HG03139 (cell line): ENCODE data around the gene SMIM21.

Experiments
- ATAC-seq: cut with Tn5 transposase; IDR thresholded peaks from one replicate; pipeline ENCODE4 v1.9.1; 2021; ENCODE audit not compliant: unreplicated experiment

SMIM21 gene

GRCh38 chr18:75427603-75428002 is at the start of gene SMIM21:
SMIM21 (minus strand) TSS chr18:75427703; CDS start chr18:75427563, 140 bp downstream.
- no peak for ATAC-seq

DNA sequence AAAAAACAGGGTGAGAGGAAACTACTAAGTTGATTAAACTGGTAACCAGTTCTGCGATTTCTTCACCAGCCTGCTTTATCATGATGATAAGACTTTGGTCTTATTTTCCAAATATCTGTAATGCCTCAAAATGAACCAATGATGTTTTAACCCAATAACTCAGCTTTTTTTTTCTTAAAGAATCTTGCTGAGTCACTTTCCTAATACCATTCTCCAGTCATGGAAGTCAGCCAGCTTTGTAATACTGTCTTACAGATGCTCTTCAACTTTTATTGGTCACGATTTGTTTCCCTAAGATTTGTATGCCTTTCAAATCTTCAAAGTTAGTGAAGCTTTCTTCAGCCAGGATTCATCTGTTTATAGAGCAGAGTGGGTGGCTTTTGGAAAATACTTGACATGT is 47.7 kb upstream of the SMIM21 start:
- no peak for ATAC-seq

DNA sequence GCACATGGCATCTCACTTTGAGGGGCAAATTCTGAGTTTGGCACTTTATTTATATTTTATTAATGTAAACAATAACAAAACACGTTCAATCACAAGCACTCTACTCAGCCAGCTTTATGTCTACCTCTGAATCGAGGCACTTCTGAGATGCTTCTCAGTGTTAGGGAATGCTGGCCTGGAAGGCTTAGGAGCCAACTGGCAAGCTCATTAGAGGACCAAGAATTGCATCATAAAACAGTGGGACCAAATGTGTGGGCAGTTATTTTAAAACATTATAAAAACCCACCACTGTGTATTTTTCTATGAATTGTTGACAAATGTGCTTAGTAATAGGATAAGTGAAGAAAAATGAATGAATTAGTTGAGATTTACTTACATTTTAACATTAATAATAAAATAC is 46.8 kb upstream of the SMIM21 start:
- no peak for ATAC-seq

DNA sequence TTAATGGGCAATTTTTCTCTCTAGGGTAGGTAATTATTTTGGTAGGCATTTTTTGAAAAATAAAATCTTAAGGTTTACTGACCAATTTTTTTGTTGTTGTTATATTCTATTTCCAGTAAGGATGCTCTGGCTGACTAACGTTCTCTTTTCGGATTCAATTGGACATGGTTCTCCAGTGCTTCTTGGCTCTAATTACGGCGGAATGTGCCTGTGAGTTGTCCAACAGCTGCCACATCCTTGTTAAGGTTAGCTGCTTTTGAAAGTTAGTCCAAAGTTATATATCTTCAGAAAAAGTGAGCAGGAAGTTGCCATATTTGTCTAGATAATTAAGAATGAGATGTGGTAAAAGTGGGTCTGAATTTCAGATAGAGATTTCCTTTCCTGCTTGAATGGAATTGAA is 45.8 kb upstream of the SMIM21 start:
- no peak for ATAC-seq

- no peak for ATAC-seq
Observed at GRCh38 chr18:75472906-75473305, 45.4 kb upstream of the SMIM21 start.

DNA sequence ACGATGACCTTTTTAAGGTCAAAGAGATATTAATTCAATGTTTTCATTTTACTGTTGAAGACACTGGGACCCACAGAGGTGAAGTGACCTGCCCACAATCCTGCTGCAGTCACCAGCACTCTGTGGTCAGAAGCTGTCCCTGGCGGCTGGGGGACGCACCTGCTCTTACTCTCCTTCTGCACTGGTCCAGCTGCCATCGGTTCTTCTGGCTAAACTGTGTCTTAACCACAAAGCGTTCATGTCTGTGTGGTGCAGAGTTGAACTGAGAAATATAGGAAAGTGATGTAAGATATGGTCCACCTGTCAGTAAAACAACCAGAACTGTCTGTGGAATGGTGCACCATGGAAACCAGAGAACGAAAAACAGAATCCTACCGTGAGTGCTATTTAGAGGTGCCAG is 44.9 kb upstream of the SMIM21 start:
- no peak for ATAC-seq

GRCh38 chr18:75471850-75472249 is 44.3 kb upstream of the SMIM21 start:
- ATAC-seq = no peak

- no peak for ATAC-seq
Observed at GRCh38 chr18:75467851-75468250, 40.3 kb upstream of the SMIM21 start.

GRCh38 chr18:75467281-75467795 is 39.8 kb upstream of the SMIM21 start:
- no peak for ATAC-seq

GRCh38 chr18:75464356-75464755 is 36.9 kb upstream of the SMIM21 start:
- no peak for ATAC-seq

- ATAC-seq = no peak
Observed at GRCh38 chr18:75462178-75462832, 34.8 kb upstream of the SMIM21 start.

GRCh38 chr18:75456199-75456631 is 28.7 kb upstream of the SMIM21 start:
- ATAC-seq = no peak

GRCh38 chr18:75455249-75456198 is 28.0 kb upstream of the SMIM21 start:
- ATAC-seq = no peak

DNA sequence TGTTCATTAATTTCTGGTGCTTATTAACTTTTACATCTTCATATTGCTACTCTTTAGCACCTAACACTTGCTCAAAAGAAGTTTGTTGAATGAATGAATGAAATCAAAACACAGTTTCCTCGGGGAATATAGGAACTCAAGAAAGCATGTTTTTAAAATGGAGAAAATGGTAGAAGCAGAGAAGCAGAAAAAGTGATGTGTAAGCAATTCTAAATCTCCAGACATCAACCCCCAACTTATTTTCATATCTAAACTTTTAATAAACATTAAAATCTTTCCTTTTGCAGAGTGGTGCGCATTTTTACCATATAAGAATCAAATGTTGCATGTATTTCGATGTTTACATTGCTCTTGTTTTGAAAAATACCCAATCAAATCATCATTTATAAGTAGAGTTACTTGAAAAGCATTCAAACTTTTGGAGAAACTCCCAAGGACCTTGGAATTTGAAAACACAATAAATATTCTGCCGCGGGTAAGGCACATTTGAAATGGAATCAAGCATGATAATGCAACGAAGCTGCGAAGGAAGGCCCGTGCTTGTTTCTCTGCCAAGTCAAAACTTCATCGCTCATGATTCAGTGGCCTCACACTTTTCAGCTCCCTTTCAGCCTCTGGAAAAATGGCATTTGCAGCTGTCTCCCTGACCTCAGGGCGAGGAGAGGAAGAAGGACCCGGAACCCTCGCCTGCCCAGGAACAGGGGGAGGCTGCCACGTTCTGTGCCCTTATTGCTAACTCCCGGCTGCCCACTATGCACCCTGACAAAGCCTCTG is 26.7 kb upstream of the SMIM21 start:
- no peak for ATAC-seq

GRCh38 chr18:75450906-75451305 is 23.4 kb upstream of the SMIM21 start:
- no peak for ATAC-seq

DNA sequence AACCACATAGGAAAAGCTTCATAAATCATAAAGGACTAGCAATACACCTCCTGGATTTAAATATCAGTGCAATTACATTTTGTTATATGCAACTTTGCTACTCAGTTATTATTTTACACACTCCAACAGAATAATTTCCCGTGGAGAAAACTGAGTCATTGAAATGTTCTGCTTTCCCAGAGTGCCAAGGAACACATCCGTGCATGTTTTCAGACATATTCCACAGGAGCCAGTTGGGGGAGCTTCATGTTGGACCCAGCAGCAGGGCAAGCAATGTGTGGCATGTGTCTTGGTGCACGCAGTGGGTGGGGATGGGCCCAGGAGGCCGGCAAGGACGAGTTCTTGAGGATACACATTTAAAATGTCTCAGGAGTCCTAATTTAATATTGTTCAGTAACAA is 14.4 kb upstream of the SMIM21 start:
- ATAC-seq = no peak

- ATAC-seq = no peak
Observed at GRCh38 chr18:75439348-75439747, 11.8 kb upstream of the SMIM21 start.

- ATAC-seq = no peak
Observed at GRCh38 chr18:75438891-75439290, 11.4 kb upstream of the SMIM21 start.

- ATAC-seq = no peak
Observed at GRCh38 chr18:75437979-75438378, 10.5 kb upstream of the SMIM21 start.

GRCh38 chr18:75433098-75433497 is 5.6 kb upstream of the SMIM21 start:
- ATAC-seq = no peak

GRCh38 chr18:75429975-75430374 is 2.5 kb upstream of the SMIM21 start:
- ATAC-seq = no peak
